Neuronal stem cell (in vitro differentiated cells): Measurements from ENCODE around the gene PDGFD.
"Not testable (repeated sequence)": the region's sequence is repeated elsewhere in the genome, so short reads cannot be mapped to it uniquely, and the experiment has no call there.

Experiments
- DNase-seq: peaks from one replicate; pipeline ENCODE4 v3.0.0-alpha.2; 2013; ENCODE audit warnings: low spot score
- H2AFZ ChIP-seq: one replicate; pipeline ENCODE4 v1.6.1; 2013; ENCODE audit warnings: mild to moderate bottlenecking, low read length, inconsistent platforms
- H2AK5ac ChIP-seq: 2 replicates; pipeline ENCODE4 v1.6.1; 2013; ENCODE audit warnings: low read depth, mild to moderate bottlenecking, inconsistent platforms, low read length, moderate library complexity, mixed read lengths
- H2BK120ac ChIP-seq: 2 replicates; pipeline ENCODE4 v1.6.1; 2013; ENCODE audit warnings: low read depth, mild to moderate bottlenecking, inconsistent platforms, low read length, moderate library complexity, mixed read lengths
- H2BK12ac ChIP-seq: one replicate; pipeline ENCODE4 v1.6.1; 2013; ENCODE audit warnings: low read length, inconsistent platforms
- H2BK15ac ChIP-seq: 2 replicates; pipeline ENCODE4 v1.6.1; 2013; ENCODE audit warnings: mild to moderate bottlenecking, low read length, inconsistent platforms, mixed read lengths
- H2BK5ac ChIP-seq: one replicate; pipeline ENCODE4 v1.6.1; 2013; ENCODE audit warnings: inconsistent platforms, mild to moderate bottlenecking, low read length, moderate library complexity
- H3K14ac ChIP-seq: one replicate; pipeline ENCODE4 v1.6.1; 2013; ENCODE audit warnings: low read length, inconsistent platforms
- H3K18ac ChIP-seq: 2 replicates; pipeline ENCODE4 v1.6.1; 2013; ENCODE audit warnings: low read length, inconsistent platforms
- H3K23ac ChIP-seq: 2 replicates; pipeline ENCODE4 v1.6.1; 2013; ENCODE audit warnings: low read depth, mild to moderate bottlenecking, mixed read lengths, low read length, inconsistent platforms; ENCODE audit not compliant: poor library complexity
- H3K27ac ChIP-seq: replicated peaks from 3 replicates; pipeline ENCODE4 v1.5.1; 2013; ENCODE audit warnings: low read length, inconsistent platforms
- H3K27me3 ChIP-seq, 3 experiments: 2 replicates each; pipeline ENCODE4 v1.6.1; 2013; ENCODE audit warnings: low read length in 3 of 3, mild to moderate bottlenecking in 2 of 3, inconsistent platforms in 1 of 3, low read depth in 1 of 3, mixed read lengths in 1 of 3, moderate library complexity in 1 of 3; ENCODE audit not compliant: control insufficient read depth in 3 of 3, insufficient read depth in 3 of 3
- H3K36me3 ChIP-seq, 2 donors: replicated peaks in 1 of 2; 2 replicates each; pipeline ENCODE4 v1.6.1; 2013; ENCODE audit warnings: low read length in 2 of 2; ENCODE audit not compliant: control insufficient read depth in 2 of 2, insufficient read depth in 2 of 2
- H3K4ac ChIP-seq: 2 replicates; pipeline ENCODE4 v1.6.1; 2013; ENCODE audit warnings: inconsistent platforms, mild to moderate bottlenecking, low read length, moderate library complexity
- H3K4me1 ChIP-seq, 2 donors: 1 replicate in 1 of 2; 2 replicates in 1 of 2; pipeline ENCODE4 v1.6.1; 2013; ENCODE audit warnings: low read length in 2 of 2, low read depth in 1 of 2; ENCODE audit not compliant: control insufficient read depth in 2 of 2, insufficient read depth in 1 of 2
- H3K4me2 ChIP-seq: one replicate; pipeline ENCODE4 v1.6.1; 2013; ENCODE audit warnings: mild to moderate bottlenecking, low read length, inconsistent platforms; ENCODE audit not compliant: insufficient read depth, poor library complexity, severe bottlenecking
- H3K4me3 ChIP-seq, 2 donors: 2 replicates each; pipeline ENCODE4 v1.5.1; 2013; ENCODE audit warnings: low read length in 2 of 2, mild to moderate bottlenecking in 2 of 2, inconsistent platforms in 1 of 2, moderate library complexity in 1 of 2
- H3K79me1 ChIP-seq: one replicate; pipeline ENCODE4 v1.6.1; 2013; ENCODE audit warnings: low read depth, mild to moderate bottlenecking, inconsistent platforms, low read length, moderate library complexity
- H3K9ac ChIP-seq: one replicate; pipeline ENCODE4 v1.6.1; 2013; ENCODE audit warnings: mild to moderate bottlenecking, low read depth, low read length, inconsistent platforms; ENCODE audit not compliant: poor library complexity
- H3K9me3 ChIP-seq, 2 donors: replicated peaks in 1 of 2; 2 replicates each; pipeline versions ENCODE3 to v1.6.1; 2013; ENCODE audit warnings: low read length in 2 of 2, mild to moderate bottlenecking in 2 of 2, inconsistent platforms in 1 of 2, low read depth in 1 of 2, mixed read lengths in 1 of 2, moderate library complexity in 1 of 2; ENCODE audit not compliant: control insufficient read depth in 2 of 2, insufficient read depth in 1 of 2
- H4K8ac ChIP-seq: one replicate; pipeline ENCODE4 v1.6.1; 2013; ENCODE audit warnings: low read depth, mild to moderate bottlenecking, inconsistent platforms, low read length, moderate library complexity
- H4K91ac ChIP-seq: one replicate; pipeline ENCODE4 v1.6.1; 2013; ENCODE audit warnings: low read length, low read depth, mild to moderate bottlenecking, inconsistent platforms; ENCODE audit not compliant: poor library complexity
- WGBS, 2 donors: extraction: QIAGEN DNeasy Blood & Tissue Kit; methylation state at CpG; one replicate each; pipeline ENCODE4 v1.1.7; 2013; ENCODE audit warnings: missing lambda C conversion rate in 2 of 2, mixed read lengths in 1 of 2; ENCODE audit not compliant: insufficient read length in 2 of 2, insufficient replicate concordance in 1 of 2; ENCODE audit errors: extremely low coverage in 2 of 2; 5-methylcytosine and 5-hydroxymethylcytosine counted together

The PDGFD gene

DNA sequence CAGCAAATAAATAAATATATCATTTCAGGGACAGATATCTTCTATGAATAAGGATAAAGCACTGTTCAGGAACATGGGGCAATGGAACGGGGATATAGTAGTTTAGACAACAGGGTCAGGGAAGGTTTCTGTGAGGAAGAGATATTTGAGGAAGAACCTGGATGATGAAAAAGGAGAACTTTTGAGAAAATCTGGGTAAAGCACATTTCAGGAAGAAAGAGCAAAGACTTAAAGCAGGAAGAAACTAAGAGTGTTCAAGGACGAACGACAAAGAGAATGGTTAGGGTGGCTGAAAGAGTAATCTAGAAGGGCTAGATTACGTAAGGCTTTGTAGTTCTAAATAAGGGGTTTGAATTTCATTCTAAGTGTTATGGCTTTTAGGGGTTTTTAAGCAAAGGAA, 114.8 kb downstream of the PDGFD start:
- no peaks in the 10 kb centered on the region for H3K79me1 ChIP-seq
- no peak for DNase-seq
- no peaks in the 10 kb centered on the region for H3K4me1 ChIP-seq
- H3K4me3 ChIP-seq, result no peak overlapping the region
- no peaks in the 10 kb centered on the region for H3K9me3 ChIP-seq
- H4K8ac ChIP-seq, result no peak overlapping the region
- H3K4ac ChIP-seq, result no peak overlapping the region
- H3K36me3 ChIP-seq, result no peaks in the 10 kb centered on the region
- no peak overlapping the region for H2BK15ac ChIP-seq
- no peak overlapping the region for H2BK120ac ChIP-seq
- no CpG with 5 or more reads among the region's 4 CpGs for WGBS, 2 donors
- H3K4me2 ChIP-seq, result no peak overlapping the region
- H3K9ac ChIP-seq, result no peak overlapping the region
- no peak overlapping the region for H3K18ac ChIP-seq
- no peak overlapping the region for H2AFZ ChIP-seq
- no peak overlapping the region for H2AK5ac ChIP-seq
- H3K23ac ChIP-seq, result no peak overlapping the region
- H3K27me3 ChIP-seq, result no peaks in the 10 kb centered on the region
- H2BK12ac ChIP-seq, result no peak overlapping the region
- no peak overlapping the region for H3K14ac ChIP-seq
- no peak overlapping the region for H2BK5ac ChIP-seq
- no peak overlapping the region for H3K27ac ChIP-seq
- H4K91ac ChIP-seq, result no peak overlapping the region

DNA sequence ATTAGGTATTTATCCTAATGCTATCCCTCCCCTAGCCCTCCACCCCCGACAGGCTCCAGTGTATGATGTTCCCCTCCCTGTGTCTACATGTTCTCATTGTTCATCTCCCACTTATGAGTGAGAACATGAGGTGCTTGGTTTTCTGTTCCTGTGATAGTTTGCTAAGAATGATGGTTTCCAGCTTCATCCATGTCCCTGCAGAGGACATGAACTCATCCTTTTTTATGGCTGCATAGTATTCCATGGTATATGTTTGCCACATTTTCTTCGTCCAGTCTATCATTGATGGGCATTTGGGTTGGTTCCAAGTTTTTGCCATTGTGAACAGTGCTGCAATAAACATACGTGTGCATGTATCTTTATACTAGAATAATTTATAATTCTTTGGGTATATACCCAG, 117.1 kb downstream of the PDGFD start:
- not testable (repeated sequence) for H3K9me3 ChIP-seq, H3K4me2 ChIP-seq, H3K18ac ChIP-seq, H2BK120ac ChIP-seq, H2BK15ac ChIP-seq, H4K91ac ChIP-seq, H2AFZ ChIP-seq, H3K4ac ChIP-seq, H3K4me3 ChIP-seq, H3K27me3 ChIP-seq, H4K8ac ChIP-seq, H3K36me3 ChIP-seq, H2AK5ac ChIP-seq, DNase-seq, H3K14ac ChIP-seq, H3K9ac ChIP-seq, H2BK5ac ChIP-seq, H3K4me1 ChIP-seq, H3K79me1 ChIP-seq, H2BK12ac ChIP-seq, H3K23ac ChIP-seq, H3K27ac ChIP-seq
- no CpG with 5 or more reads among the region's 3 CpGs for WGBS, 2 donors

DNA sequence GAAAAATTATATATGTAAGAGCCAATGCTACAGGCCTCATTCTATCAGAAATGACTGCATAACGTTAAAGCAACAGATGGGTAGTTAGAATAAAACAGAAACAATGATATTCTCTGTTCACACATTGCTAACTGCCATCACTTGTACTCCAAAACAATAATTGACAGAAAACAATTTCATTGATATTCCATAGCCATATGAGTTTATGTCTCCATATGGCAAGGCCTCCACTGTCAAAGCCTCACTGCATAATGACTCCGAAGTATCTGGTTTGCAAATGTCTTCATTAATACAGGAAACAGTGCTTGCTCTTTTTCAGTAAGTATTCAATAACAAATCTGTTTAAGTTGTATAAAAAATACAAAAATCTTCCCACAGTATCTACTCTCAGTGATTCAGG, 117.6 kb downstream of the PDGFD start:
- Histone ChIP-seq H3K4me1 (peaks cover 3 to 6% of the 10 kb centered on the region in 2 donors), H2BK120ac (no peak overlapping the region), H4K8ac (no peak overlapping the region), H3K14ac (no peak overlapping the region), H3K4me3 (no peak overlapping the region), H2BK12ac (no peak overlapping the region), H3K9ac (no peak overlapping the region), H4K91ac (no peak overlapping the region), H3K18ac (no peak overlapping the region), H2AK5ac (no peak overlapping the region), H3K9me3 (no peaks in the 10 kb centered on the region), H3K79me1 (no peaks in the 10 kb centered on the region), H3K36me3 (no peaks in the 10 kb centered on the region), H3K4me2 (no peak overlapping the region), H2BK15ac (no peak overlapping the region), H3K27me3 (no peaks in the 10 kb centered on the region), H3K27ac (no peak overlapping the region), H2BK5ac (no peak overlapping the region), H2AFZ (no peak overlapping the region), H3K23ac (no peak overlapping the region), H3K4ac (no peak overlapping the region)
- DNase-seq, result no peak
- WGBS, 2 donors, result no CpG with 5 or more reads among the region's 2 CpGs

DNA sequence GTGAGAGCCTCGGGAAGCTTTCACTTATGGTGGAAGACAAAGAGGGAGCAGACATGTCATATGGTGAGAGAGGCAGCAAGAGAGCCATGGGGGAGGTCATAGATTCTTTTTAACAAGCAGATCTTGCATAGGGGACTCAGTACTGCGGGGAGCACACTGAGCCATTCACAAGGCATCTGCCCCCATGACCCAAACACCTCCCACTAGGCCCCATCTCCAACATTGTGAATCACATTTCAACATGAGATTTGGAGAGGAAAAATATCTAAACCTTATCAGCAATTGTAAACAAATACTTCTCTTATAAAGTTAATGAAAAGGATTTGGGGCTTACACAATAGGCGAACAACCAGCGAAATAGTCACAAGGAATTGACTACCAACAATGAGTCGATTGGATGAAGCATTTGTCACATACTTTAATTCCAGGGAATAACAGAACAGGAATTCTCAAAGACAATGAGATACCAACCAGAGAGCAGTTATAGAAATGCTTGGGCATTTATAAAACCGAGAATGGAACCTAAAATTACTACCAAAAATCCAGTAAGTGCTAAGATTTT, 120.2 kb downstream of the PDGFD start:
- no CpG with 5 or more reads among the region's 6 CpGs for WGBS, 2 donors
- no peak overlapping the region for H2BK120ac ChIP-seq
- H3K4me1 ChIP-seq, result peaks cover 3 to 6% of the 10 kb centered on the region in 2 donors
- no peak overlapping the region for H3K4me3 ChIP-seq
- no peaks in the 10 kb centered on the region for H3K9me3 ChIP-seq
- no peak overlapping the region for H3K9ac ChIP-seq
- no peak overlapping the region for H2AK5ac ChIP-seq
- no peak overlapping the region for H2BK15ac ChIP-seq
- no peak for DNase-seq
- no peak overlapping the region for H2BK12ac ChIP-seq
- no peaks in the 10 kb centered on the region for H3K79me1 ChIP-seq
- H3K23ac ChIP-seq, result no peak overlapping the region
- H3K27ac ChIP-seq, result no peak overlapping the region
- H3K14ac ChIP-seq, result no peak overlapping the region
- H3K18ac ChIP-seq, result no peak overlapping the region
- no peak overlapping the region for H3K4me2 ChIP-seq
- no peaks in the 10 kb centered on the region for H3K36me3 ChIP-seq
- H2BK5ac ChIP-seq, result no peak overlapping the region
- H3K27me3 ChIP-seq, result no peaks in the 10 kb centered on the region
- no peak overlapping the region for H4K8ac ChIP-seq
- peak overlapping the region; percentile 48 for H2AFZ ChIP-seq
- H4K91ac ChIP-seq, result no peak overlapping the region
- no peak overlapping the region for H3K4ac ChIP-seq
